Mammary epithelial cell (primary cell): ENCODE results near the gene BOLA3.

Experiments
- CTCF ChIP-seq, 2 donors: IDR thresholded peaks in 1 of 2; conservative IDR thresholded peaks in 1 of 2; 2 replicates each; pipeline ENCODE4 v1.5.1; 2011 to 2012; ENCODE audit warnings: inconsistent platforms in 2 of 2, low read length in 2 of 2, mild to moderate bottlenecking in 2 of 2, control low read depth in 1 of 2, low read depth in 1 of 2; ENCODE audit not compliant: insufficient read depth in 1 of 2; ENCODE audit errors: extremely low read depth in 1 of 2
- EZH2 ChIP-seq: IDR thresholded peaks from 2 replicates; pipeline ENCODE4 v1.6.1; 2012; ENCODE audit warnings: low read length, inconsistent platforms, borderline replicate concordance

GRCh38 chr2:74086021-74086420 lies 61.7 kb downstream of the BOLA3 start:
- TF ChIP-seq EZH2 (no peak), CTCF (conservative IDR thresholded peaks at IDR 0.05 in 1 of 2, IDR thresholded peaks at IDR 0.05 in 1 of 2; ENCODE audit: extremely low read depth in 1 of 2, insufficient read depth in 1 of 2, low read depth in 1 of 2, low read length in 2 of 2) (no peak)
